ENCODE measurements around the gene SLC24A3. TPM values are rescaled to one million over a fixed set of nuclear protein-coding genes. Genes with fewer than 3 reads are reported as not detected.

Gene SLC24A3
- total RNA-seq, 1 experiment from 2014 or later, result 0.14 TPM

- Mint-ChIP-seq H3K27me3 (ENCODE audit: insufficient read depth, unreplicated experiment) (peaks cover 27% of the 10 kb centered on the region), H3K27ac (ENCODE audit: unreplicated experiment) (no peak overlapping the region), H3K4me1 (ENCODE audit: low read depth, unreplicated experiment) (no peaks in the 10 kb centered on the region), H3K9me3 (ENCODE audit: unreplicated experiment) (no peaks in the 10 kb centered on the region), H3K4me3 (ENCODE audit: unreplicated experiment) (no peak overlapping the region), H3K36me3 (ENCODE audit: insufficient read depth, unreplicated experiment) (no peaks in the 10 kb centered on the region)
- no peak for DNase-seq
- no peaks in the 10 kb centered on the region for H3K27me3 ChIP-seq (replicated peaks; ENCODE audit: control insufficient read depth, insufficient read depth, low read length)
- ChIA-PET POLR2A (no interaction called here), CTCF (interaction anchor here (0.6 kb wide), 1 partner anchor 434 kb away, joined by 3 read pairs; no protein-coding TSS in a partner anchor)
- TF ChIP-seq CTCF (IDR thresholded peaks at IDR 0.05; ENCODE audit: insufficient read depth in 1 of 2, low read depth in 1 of 2, low read length in 1 of 2, severe bottlenecking in 1 of 2, unreplicated experiment in 1 of 2), result no peak
- no peaks in the 10 kb centered on the region for H3K4me1 ChIP-seq
- BruUV-seq (replicated peaks), result no TSS peak
- no peak overlapping the region for H3K4me3 ChIP-seq (ENCODE audit: low read depth, low read length)
- intact Hi-C loops (cut with micrococcal nuclease; ENCODE audit: unreplicated experiment), result no loop called here
- H3K36me3 ChIP-seq (ENCODE audit: control insufficient read depth, insufficient read depth, low read length), result no peaks in the 10 kb centered on the region
- no peaks in the 10 kb centered on the region for H3K9me3 ChIP-seq
These were observed 397.3 kb downstream of the SLC24A3 start for GRCh38 chr20:19609642-19610223.

GRCh38 chr20:19615629-19616028 is 403.2 kb downstream of the SLC24A3 start:
- no peak overlapping the region for H3K4me3 Mint-ChIP-seq (ENCODE audit: unreplicated experiment)
- no peaks in the 10 kb centered on the region for H3K36me3 ChIP-seq (ENCODE audit: control insufficient read depth, insufficient read depth, low read length)
- ChIA-PET CTCF (no interaction called here), POLR2A (no interaction called here)
- no peaks in the 10 kb centered on the region for H3K36me3 Mint-ChIP-seq (ENCODE audit: insufficient read depth, unreplicated experiment)
- DNase-seq, result no peak
- H3K27me3 ChIP-seq (replicated peaks; ENCODE audit: control insufficient read depth, insufficient read depth, low read length), result no peaks in the 10 kb centered on the region
- peaks cover 8% of the 10 kb centered on the region for H3K4me1 ChIP-seq
- H3K9me3 Mint-ChIP-seq (ENCODE audit: unreplicated experiment), result no peaks in the 10 kb centered on the region
- no peak overlapping the region for H3K4me3 ChIP-seq (ENCODE audit: low read depth, low read length)
- intact Hi-C loops (cut with micrococcal nuclease; ENCODE audit: unreplicated experiment), result no loop called here
- BruUV-seq (replicated peaks), result no TSS peak
- H3K27ac Mint-ChIP-seq (ENCODE audit: unreplicated experiment), result no peak overlapping the region
- peaks cover 10% of the 10 kb centered on the region for H3K4me1 Mint-ChIP-seq (ENCODE audit: low read depth, unreplicated experiment)
- H3K9me3 ChIP-seq, result no peaks in the 10 kb centered on the region
- no peak for TF ChIP-seq CTCF (IDR thresholded peaks at IDR 0.05; ENCODE audit: insufficient read depth in 1 of 2, low read depth in 1 of 2, low read length in 1 of 2, severe bottlenecking in 1 of 2, unreplicated experiment in 1 of 2)
- H3K27me3 Mint-ChIP-seq (ENCODE audit: insufficient read depth, unreplicated experiment), result peaks cover 14% of the 10 kb centered on the region

GRCh38 chr20:19616081-19616480 is 403.6 kb downstream of the SLC24A3 start:
- intact Hi-C loops (cut with micrococcal nuclease; ENCODE audit: unreplicated experiment), result no loop called here
- Histone ChIP-seq H3K4me1 (peaks cover 13% of the 10 kb centered on the region), H3K9me3 (no peaks in the 10 kb centered on the region), H3K27me3 (replicated peaks; ENCODE audit: control insufficient read depth, insufficient read depth, low read length) (no peaks in the 10 kb centered on the region), H3K4me3 (ENCODE audit: low read depth, low read length) (no peak overlapping the region), H3K36me3 (ENCODE audit: control insufficient read depth, insufficient read depth, low read length) (no peaks in the 10 kb centered on the region)
- no peak overlapping the region for H3K4me3 Mint-ChIP-seq (ENCODE audit: unreplicated experiment)
- no peak overlapping the region for H3K27ac Mint-ChIP-seq (ENCODE audit: unreplicated experiment)
- no peak for DNase-seq
- H3K27me3 Mint-ChIP-seq (ENCODE audit: insufficient read depth, unreplicated experiment), result peaks cover 14% of the 10 kb centered on the region
- no peaks in the 10 kb centered on the region for H3K9me3 Mint-ChIP-seq (ENCODE audit: unreplicated experiment)
- ChIA-PET CTCF (no interaction called here), POLR2A (no interaction called here)
- BruUV-seq (replicated peaks), result no TSS peak
- peaks cover 15% of the 10 kb centered on the region for H3K4me1 Mint-ChIP-seq (ENCODE audit: low read depth, unreplicated experiment)
- H3K36me3 Mint-ChIP-seq (ENCODE audit: insufficient read depth, unreplicated experiment), result no peaks in the 10 kb centered on the region
- TF ChIP-seq CTCF (IDR thresholded peaks at IDR 0.05; ENCODE audit: insufficient read depth in 1 of 2, low read depth in 1 of 2, low read length in 1 of 2, severe bottlenecking in 1 of 2, unreplicated experiment in 1 of 2), result no peak
